GM23338 (cell line): ENCODE results near the gene TSPEAR. TPM values are rescaled to one million over a fixed set of nuclear protein-coding genes. Genes with fewer than 3 reads are reported as not detected.

Experiments
- ATAC-seq: fragments of 200-7000 bp; cut with Tn5 transposase; 3 replicates; pipeline ENCODE4 v1.9.1; 2020
- DNase-seq: peaks from one replicate; pipeline ENCODE4 v3.0.0-alpha.2; 2015; ENCODE audit warnings: low spot score
- H2AFZ ChIP-seq: fragments of 200-600 bp; sonication (generic); 2 replicates; pipeline ENCODE4 v1.8.0; 2016; ENCODE audit warnings: antibody characterized with exemption, mild to moderate bottlenecking, moderate library complexity
- H3F3A ChIP-seq: fragments of 200-600 bp; sonication (generic); replicated peaks from 2 replicates; pipeline ENCODE4 v1.8.0; 2017; ENCODE audit warnings: antibody characterized with exemption, mixed run types, low read depth
- H3K27ac ChIP-seq: fragments of 200-600 bp; sonication (generic); 2 replicates; pipeline ENCODE4 v1.6.1; 2016; ENCODE audit warnings: low read depth
- H3K27me3 ChIP-seq: fragments of 200-600 bp; sonication (generic); 2 replicates; pipeline ENCODE4 v1.8.0; 2016; ENCODE audit warnings: mild to moderate bottlenecking, mixed run types, moderate library complexity; ENCODE audit not compliant: insufficient read depth
- H3K36me3 ChIP-seq: fragments of 200-600 bp; sonication (generic); 2 replicates; pipeline ENCODE4 v1.8.0; 2016; ENCODE audit warnings: mild to moderate bottlenecking; ENCODE audit not compliant: insufficient read depth
- H3K4me1 ChIP-seq: fragments of 200-600 bp; sonication (generic); 2 replicates; pipeline ENCODE4 v1.8.0; 2016; ENCODE audit warnings: mild to moderate bottlenecking, moderate library complexity; ENCODE audit not compliant: insufficient read depth
- H3K4me2 ChIP-seq: fragments of 200-600 bp; sonication (generic); 2 replicates; pipeline ENCODE4 v1.7.1; 2017; ENCODE audit warnings: mixed run types
- H3K4me3 ChIP-seq: fragments of 200-600 bp; sonication (generic); 2 replicates; pipeline ENCODE4 v1.6.1; 2016; ENCODE audit warnings: mixed run types
- H3K79me2 ChIP-seq: fragments of 200-600 bp; sonication (generic); replicated peaks from 2 replicates; pipeline ENCODE4 v1.8.0; 2017; ENCODE audit warnings: mild to moderate bottlenecking; ENCODE audit not compliant: insufficient read depth
- H3K9me2 ChIP-seq: fragments of 200-600 bp; sonication (generic); 2 replicates; pipeline ENCODE4 v1.8.0; 2017; ENCODE audit not compliant: insufficient read depth
- H4K20me1 ChIP-seq: fragments of 200-600 bp; sonication (generic); replicated peaks from 2 replicates; pipeline ENCODE4 v1.8.0; 2017; ENCODE audit warnings: mild to moderate bottlenecking; ENCODE audit not compliant: insufficient read depth
- H3K27ac Mint-ChIP-seq: 2 replicates; pipeline ENCODE4 v1.8.0; 2020; ENCODE audit warnings: inconsistent platforms, mild to moderate bottlenecking, moderate library complexity, mixed read lengths
- H3K27me3 Mint-ChIP-seq: 3 replicates; pipeline ENCODE4 v1.8.0; 2022; ENCODE audit warnings: low read depth, mild to moderate bottlenecking, moderate library complexity, mixed read lengths, inconsistent platforms; ENCODE audit not compliant: insufficient read depth, poor library complexity
- H3K36me3 Mint-ChIP-seq: 3 replicates; pipeline ENCODE4 v1.8.0; 2021; ENCODE audit warnings: low read depth, mild to moderate bottlenecking, inconsistent platforms, moderate library complexity, mixed read lengths
- H3K4me1 Mint-ChIP-seq: 3 replicates; pipeline ENCODE4 v1.8.0; 2020; ENCODE audit warnings: mild to moderate bottlenecking, inconsistent platforms, mixed read lengths
- H3K4me3 Mint-ChIP-seq: 3 replicates; pipeline ENCODE4 v1.8.0; 2021; ENCODE audit warnings: moderate library complexity, mild to moderate bottlenecking, inconsistent platforms, mixed read lengths
- H3K9me3 Mint-ChIP-seq: 3 replicates; pipeline ENCODE4 v1.8.0; 2020; ENCODE audit warnings: moderate library complexity, mild to moderate bottlenecking, inconsistent platforms, mixed read lengths
- EZH2 ChIP-seq: fragments of 200-600 bp; sonication (generic); IDR thresholded peaks from one replicate; pipeline ENCODE4 v1.8.0; 2017; ENCODE audit warnings: antibody characterized with exemption, mild to moderate bottlenecking, low read depth; ENCODE audit not compliant: unreplicated experiment
- STAT1 ChIP-seq: IDR thresholded peaks from one replicate; pipeline ENCODE4 v1.6.1; 2016; ENCODE audit warnings: antibody characterized with exemption; ENCODE audit not compliant: unreplicated experiment
- polyA plus RNA-seq: library from polyadenylated mRNA; unstranded; fragments of >200 nt; fragmentation: Nextera tagmentation; extraction: Ambion mirVana; gene quantifications from 2 replicates; pipeline ENCODE4 v1.2.1, GENCODE V29; 2016
- total RNA-seq: library from RNA; depleted of rRNA; stranded (reverse); fragments of >200 nt; shearing (Covaris generic); gene quantifications from 2 replicates; pipeline ENCODE4 v1.2.3, GENCODE V29; 2014
- TF ChIP-seq, protein P1 (sequence below), 2 experiments: fragments of 200-600 bp in 1 of 2; sonication (generic) in 1 of 2; conservative IDR thresholded peaks; 2 replicates each; pipeline versions ENCODE4 v1.5.1 to v1.6.1; 2016 to 2017; ENCODE audit warnings: antibody characterized with exemption in 2 of 2, low read depth in 2 of 2, mild to moderate bottlenecking in 2 of 2, moderate library complexity in 1 of 2
- TF ChIP-seq, protein P2 (sequence below): fragments of 250-450 bp; sonication (Bioruptor Pico); IDR thresholded peaks from 2 replicates; pipeline ENCODE4 v1.5.0; 2020; ENCODE audit warnings: mild to moderate bottlenecking, moderate library complexity

Gene TSPEAR
- total and polyA plus RNA-seq, 2 experiments from 2014 or later: 0.35 to 0.92 TPM

DNA sequence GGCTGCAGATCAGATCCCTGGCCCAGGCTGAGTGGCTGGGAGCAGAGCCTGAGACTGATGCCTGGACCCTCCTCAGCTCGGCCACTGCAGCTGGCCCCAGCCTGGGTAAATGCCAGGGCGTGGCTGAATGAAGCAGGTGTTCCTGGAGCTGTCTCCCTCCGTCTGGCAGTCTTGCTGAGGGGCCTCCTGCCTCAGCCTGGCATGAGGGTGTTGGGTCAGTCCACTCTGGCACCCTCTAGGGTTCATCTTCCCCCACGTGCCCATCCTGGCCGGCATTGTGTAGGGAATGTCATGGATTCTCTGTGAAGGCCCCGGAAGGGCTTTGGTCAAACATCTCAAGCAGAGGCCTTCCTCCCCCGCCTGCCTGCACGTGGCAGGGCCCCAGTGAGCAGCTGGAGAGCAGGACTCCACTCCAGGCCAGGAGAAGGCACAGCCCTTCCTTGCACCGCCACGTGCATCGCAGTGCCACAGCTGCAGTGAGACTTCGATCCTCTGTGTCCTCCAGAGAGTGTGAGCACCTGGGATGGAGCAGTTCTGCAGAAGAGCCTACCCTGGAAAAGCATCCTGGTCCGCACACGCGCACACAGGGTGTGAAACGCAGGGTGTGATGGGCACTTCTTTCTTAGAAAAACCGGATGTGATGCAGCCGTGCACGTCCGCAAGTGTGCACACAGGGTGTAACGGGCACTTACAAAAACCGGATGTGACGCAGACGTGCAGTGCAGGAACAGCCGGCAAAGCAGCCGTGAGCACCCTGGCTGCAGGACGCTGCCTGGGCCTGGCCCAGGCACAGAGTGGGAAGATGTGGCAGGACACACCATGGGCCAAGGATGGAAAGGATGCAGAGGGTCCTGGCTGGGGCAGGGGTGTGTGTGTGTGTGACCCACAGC lies 142.5 kb downstream of the TSPEAR start:
- Mint-ChIP-seq H3K36me3 (peaks cover 4% of the 10 kb centered on the region; the same call in 2 of the 3 replicates), H3K27me3 (peaks cover 13% of the 10 kb centered on the region), H3K9me3 (peaks cover 25% of the 10 kb centered on the region), H3K4me3 (no peak overlapping the region), H3K4me1 (no peaks in the 10 kb centered on the region; the same call in 2 of the 3 replicates), H3K27ac (no peak overlapping the region)
- H3K4me2 ChIP-seq: no peak overlapping the region
- no peaks in the 10 kb centered on the region for H3K36me3 ChIP-seq
- H3K4me3 ChIP-seq: no peak overlapping the region
- H3K27me3 ChIP-seq: no peaks in the 10 kb centered on the region
- H3K4me1 ChIP-seq: no peaks in the 10 kb centered on the region
- TF ChIP-seq EZH2 (no peak), STAT1 (no peak)
- TF ChIP-seq, protein P1, sequence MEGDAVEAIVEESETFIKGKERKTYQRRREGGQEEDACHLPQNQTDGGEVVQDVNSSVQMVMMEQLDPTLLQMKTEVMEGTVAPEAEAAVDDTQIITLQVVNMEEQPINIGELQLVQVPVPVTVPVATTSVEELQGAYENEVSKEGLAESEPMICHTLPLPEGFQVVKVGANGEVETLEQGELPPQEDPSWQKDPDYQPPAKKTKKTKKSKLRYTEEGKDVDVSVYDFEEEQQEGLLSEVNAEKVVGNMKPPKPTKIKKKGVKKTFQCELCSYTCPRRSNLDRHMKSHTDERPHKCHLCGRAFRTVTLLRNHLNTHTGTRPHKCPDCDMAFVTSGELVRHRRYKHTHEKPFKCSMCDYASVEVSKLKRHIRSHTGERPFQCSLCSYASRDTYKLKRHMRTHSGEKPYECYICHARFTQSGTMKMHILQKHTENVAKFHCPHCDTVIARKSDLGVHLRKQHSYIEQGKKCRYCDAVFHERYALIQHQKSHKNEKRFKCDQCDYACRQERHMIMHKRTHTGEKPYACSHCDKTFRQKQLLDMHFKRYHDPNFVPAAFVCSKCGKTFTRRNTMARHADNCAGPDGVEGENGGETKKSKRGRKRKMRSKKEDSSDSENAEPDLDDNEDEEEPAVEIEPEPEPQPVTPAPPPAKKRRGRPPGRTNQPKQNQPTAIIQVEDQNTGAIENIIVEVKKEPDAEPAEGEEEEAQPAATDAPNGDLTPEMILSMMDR (conservative IDR thresholded peaks at IDR 0.05; ENCODE audit: low read depth in 2 of 2): no peak
- TF ChIP-seq, protein P2, sequence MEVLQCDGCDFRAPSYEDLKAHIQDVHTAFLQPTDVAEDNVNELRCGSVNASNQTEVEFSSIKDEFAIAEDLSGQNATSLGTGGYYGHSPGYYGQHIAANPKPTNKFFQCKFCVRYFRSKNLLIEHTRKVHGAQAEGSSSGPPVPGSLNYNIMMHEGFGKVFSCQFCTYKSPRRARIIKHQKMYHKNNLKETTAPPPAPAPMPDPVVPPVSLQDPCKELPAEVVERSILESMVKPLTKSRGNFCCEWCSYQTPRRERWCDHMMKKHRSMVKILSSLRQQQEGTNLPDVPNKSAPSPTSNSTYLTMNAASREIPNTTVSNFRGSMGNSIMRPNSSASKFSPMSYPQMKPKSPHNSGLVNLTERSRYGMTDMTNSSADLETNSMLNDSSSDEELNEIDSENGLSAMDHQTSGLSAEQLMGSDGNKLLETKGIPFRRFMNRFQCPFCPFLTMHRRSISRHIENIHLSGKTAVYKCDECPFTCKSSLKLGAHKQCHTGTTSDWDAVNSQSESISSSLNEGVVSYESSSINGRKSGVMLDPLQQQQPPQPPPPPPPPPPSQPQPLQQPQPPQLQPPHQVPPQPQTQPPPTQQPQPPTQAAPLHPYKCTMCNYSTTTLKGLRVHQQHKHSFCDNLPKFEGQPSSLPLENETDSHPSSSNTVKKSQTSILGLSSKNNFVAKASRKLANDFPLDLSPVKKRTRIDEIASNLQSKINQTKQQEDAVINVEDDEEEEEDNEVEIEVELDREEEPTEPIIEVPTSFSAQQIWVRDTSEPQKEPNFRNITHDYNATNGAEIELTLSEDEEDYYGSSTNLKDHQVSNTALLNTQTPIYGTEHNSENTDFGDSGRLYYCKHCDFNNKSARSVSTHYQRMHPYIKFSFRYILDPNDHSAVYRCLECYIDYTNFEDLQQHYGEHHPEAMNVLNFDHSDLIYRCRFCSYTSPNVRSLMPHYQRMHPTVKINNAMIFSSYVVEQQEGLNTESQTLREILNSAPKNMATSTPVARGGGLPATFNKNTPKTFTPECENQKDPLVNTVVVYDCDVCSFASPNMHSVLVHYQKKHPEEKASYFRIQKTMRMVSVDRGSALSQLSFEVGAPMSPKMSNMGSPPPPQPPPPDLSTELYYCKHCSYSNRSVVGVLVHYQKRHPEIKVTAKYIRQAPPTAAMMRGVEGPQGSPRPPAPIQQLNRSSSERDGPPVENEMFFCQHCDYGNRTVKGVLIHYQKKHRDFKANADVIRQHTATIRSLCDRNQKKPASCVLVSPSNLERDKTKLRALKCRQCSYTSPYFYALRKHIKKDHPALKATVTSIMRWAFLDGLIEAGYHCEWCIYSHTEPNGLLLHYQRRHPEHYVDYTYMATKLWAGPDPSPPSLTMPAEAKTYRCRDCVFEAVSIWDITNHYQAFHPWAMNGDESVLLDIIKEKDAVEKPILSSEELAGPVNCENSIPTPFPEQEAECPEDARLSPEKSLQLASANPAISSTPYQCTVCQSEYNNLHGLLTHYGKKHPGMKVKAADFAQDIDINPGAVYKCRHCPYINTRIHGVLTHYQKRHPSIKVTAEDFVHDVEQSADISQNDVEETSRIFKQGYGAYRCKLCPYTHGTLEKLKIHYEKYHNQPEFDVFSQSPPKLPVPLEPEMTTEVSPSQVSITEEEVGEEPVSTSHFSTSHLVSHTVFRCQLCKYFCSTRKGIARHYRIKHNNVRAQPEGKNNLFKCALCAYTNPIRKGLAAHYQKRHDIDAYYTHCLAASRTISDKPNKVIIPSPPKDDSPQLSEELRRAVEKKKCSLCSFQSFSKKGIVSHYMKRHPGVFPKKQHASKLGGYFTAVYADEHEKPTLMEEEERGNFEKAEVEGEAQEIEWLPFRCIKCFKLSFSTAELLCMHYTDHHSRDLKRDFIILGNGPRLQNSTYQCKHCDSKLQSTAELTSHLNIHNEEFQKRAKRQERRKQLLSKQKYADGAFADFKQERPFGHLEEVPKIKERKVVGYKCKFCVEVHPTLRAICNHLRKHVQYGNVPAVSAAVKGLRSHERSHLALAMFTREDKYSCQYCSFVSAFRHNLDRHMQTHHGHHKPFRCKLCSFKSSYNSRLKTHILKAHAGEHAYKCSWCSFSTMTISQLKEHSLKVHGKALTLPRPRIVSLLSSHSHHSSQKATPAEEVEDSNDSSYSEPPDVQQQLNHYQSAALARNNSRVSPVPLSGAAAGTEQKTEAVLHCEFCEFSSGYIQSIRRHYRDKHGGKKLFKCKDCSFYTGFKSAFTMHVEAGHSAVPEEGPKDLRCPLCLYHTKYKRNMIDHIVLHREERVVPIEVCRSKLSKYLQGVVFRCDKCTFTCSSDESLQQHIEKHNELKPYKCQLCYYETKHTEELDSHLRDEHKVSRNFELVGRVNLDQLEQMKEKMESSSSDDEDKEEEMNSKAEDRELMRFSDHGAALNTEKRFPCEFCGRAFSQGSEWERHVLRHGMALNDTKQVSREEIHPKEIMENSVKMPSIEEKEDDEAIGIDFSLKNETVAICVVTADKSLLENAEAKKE (CRISPR knock-in tag): no peak
- H3K79me2 ChIP-seq: no peaks in the 10 kb centered on the region
- no peaks in the 10 kb centered on the region for H3F3A ChIP-seq
- H3K9me2 ChIP-seq: no peaks in the 10 kb centered on the region
- H2AFZ ChIP-seq: peak overlapping the region; percentile 38; the same call in 1 of the 2 replicates
- ATAC-seq: no peak
- H3K27ac ChIP-seq: no peak overlapping the region
- no peaks in the 10 kb centered on the region for H4K20me1 ChIP-seq
- DNase-seq: no peak
